Measurements from ENCODE around the gene DOCK6. TPM values are rescaled to one million over a fixed set of nuclear protein-coding genes. Genes with fewer than 3 reads are reported as not detected.

Gene DOCK6
- total and polyA plus RNA-seq, 2 of the 13 experiments (the other 11 are each of a cell fraction or from before 2014, with no cell fraction given): 5.4 to 38.1 TPM

GRCh38 chr19:11197291-11198174, 64.8 kb downstream of the DOCK6 start, which contains the start of gene KANK2 (continued):
- TF ChIP-seq, protein P1, sequence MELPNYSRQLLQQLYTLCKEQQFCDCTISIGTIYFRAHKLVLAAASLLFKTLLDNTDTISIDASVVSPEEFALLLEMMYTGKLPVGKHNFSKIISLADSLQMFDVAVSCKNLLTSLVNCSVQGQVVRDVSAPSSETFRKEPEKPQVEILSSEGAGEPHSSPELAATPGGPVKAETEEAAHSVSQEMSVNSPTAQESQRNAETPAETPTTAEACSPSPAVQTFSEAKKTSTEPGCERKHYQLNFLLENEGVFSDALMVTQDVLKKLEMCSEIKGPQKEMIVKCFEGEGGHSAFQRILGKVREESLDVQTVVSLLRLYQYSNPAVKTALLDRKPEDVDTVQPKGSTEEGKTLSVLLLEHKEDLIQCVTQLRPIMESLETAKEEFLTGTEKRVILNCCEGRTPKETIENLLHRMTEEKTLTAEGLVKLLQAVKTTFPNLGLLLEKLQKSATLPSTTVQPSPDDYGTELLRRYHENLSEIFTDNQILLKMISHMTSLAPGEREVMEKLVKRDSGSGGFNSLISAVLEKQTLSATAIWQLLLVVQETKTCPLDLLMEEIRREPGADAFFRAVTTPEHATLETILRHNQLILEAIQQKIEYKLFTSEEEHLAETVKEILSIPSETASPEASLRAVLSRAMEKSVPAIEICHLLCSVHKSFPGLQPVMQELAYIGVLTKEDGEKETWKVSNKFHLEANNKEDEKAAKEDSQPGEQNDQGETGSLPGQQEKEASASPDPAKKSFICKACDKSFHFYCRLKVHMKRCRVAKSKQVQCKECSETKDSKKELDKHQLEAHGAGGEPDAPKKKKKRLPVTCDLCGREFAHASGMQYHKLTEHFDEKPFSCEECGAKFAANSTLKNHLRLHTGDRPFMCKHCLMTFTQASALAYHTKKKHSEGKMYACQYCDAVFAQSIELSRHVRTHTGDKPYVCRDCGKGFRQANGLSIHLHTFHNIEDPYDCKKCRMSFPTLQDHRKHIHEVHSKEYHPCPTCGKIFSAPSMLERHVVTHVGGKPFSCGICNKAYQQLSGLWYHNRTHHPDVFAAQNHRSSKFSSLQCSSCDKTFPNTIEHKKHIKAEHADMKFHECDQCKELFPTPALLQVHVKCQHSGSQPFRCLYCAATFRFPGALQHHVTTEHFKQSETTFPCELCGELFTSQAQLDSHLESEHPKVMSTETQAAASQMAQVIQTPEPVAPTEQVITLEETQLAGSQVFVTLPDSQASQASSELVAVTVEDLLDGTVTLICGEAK (IDR thresholded peaks at IDR 0.05): no peak
- TF ChIP-seq, protein P1 (CRISPR knock-in tag; IDR thresholded peaks at IDR 0.05): no peak; the same call in 1 of the 2 replicates
- TF ChIP-seq ZNF770 (CRISPR knock-in tag; IDR thresholded peaks at IDR 0.05) (peak; percentile 71), ZNF160 (CRISPR knock-in tag; IDR thresholded peaks at IDR 0.05) (no peak), POLR2AphosphoS5 (IDR thresholded peaks at IDR 0.05; ENCODE audit: low read depth, low read length) (0 out of 2 replicates have a peak, but pooled peaks have one; percentile 36), GATAD2A (CRISPR knock-in tag; IDR thresholded peaks at IDR 0.05) (0 out of 2 replicates have a peak, but pooled peaks have one; percentile 22), RFX1 (IDR thresholded peaks at IDR 0.05) (no peak), ZNF317 (CRISPR knock-in tag; IDR thresholded peaks at IDR 0.05) (no peak), NFIB (CRISPR knock-in tag; IDR thresholded peaks at IDR 0.05; ENCODE audit: borderline replicate concordance) (no peak)
- TF ChIP-seq, protein P2, sequence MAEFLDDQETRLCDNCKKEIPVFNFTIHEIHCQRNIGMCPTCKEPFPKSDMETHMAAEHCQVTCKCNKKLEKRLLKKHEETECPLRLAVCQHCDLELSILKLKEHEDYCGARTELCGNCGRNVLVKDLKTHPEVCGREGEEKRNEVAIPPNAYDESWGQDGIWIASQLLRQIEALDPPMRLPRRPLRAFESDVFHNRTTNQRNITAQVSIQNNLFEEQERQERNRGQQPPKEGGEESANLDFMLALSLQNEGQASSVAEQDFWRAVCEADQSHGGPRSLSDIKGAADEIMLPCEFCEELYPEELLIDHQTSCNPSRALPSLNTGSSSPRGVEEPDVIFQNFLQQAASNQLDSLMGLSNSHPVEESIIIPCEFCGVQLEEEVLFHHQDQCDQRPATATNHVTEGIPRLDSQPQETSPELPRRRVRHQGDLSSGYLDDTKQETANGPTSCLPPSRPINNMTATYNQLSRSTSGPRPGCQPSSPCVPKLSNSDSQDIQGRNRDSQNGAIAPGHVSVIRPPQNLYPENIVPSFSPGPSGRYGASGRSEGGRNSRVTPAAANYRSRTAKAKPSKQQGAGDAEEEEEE (CRISPR knock-in tag; IDR thresholded peaks at IDR 0.05; ENCODE audit: borderline replicate concordance): no peak
- TF ChIP-seq, protein P3, sequence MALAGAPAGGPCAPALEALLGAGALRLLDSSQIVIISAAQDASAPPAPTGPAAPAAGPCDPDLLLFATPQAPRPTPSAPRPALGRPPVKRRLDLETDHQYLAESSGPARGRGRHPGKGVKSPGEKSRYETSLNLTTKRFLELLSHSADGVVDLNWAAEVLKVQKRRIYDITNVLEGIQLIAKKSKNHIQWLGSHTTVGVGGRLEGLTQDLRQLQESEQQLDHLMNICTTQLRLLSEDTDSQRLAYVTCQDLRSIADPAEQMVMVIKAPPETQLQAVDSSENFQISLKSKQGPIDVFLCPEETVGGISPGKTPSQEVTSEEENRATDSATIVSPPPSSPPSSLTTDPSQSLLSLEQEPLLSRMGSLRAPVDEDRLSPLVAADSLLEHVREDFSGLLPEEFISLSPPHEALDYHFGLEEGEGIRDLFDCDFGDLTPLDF (CRISPR knock-in tag; IDR thresholded peaks at IDR 0.05): no peak

Data from HepG2 (cell line).